A549 (cell line): ENCODE results near the gene FUOM. TPM values are rescaled to one million over a fixed set of nuclear protein-coding genes. Genes with fewer than 3 reads are reported as not detected.

Experiments used
- ATAC-seq, 2 experiments: fragments of 200-7000 bp in 1 of 2; fragments of >200 bp in 1 of 2; cut with Nextera tagmentation in 1 of 2; cut with Tn5 transposase in 1 of 2; 3 replicates each; pipeline versions ENCODE4 v1.8.0 to v1.9.1; 2018 to 2020; ENCODE audit warnings: mild to moderate bottlenecking in 1 of 2, moderate library complexity in 1 of 2
- CTCF ChIA-PET: fragments of 300-600 bp; sonication (Branson Sonifier 250); formaldehyde crosslinking; extraction: SDS; loops from one replicate; lab custom pipeline; 2021; ENCODE audit warnings: antibody characterized with exemption, inconsistent platforms; lab: Yijun Ruan, JAX
- POLR2A ChIA-PET: fragments of 350-600 bp; formaldehyde crosslinking; extraction: SDS; loops from one replicate; lab custom pipeline; 2021; ENCODE audit warnings: antibody characterized with exemption, inconsistent platforms; lab: Yijun Ruan, JAX
- DNase-seq, 2 experiments: peaks; one replicate each; pipeline versions ENCODE4 v3.0.0 to v3.0.0-alpha.2; 2011 to 2016; ENCODE audit warnings: low read depth in 1 of 2, low spot score in 1 of 2
- FAIRE-seq: peaks from 2 replicates; lab custom pipeline; 2011; peaks lifted over from hg19 to GRCh38; lab: Jason Lieb, UNC
- H3K27ac ChIP-seq, 2 experiments: fragments of >200 bp; sonication (Bioruptor Twin); formaldehyde crosslinking; 3 replicates each; pipeline ENCODE4 v1.5.1; 2016 to 2017
- H3K4me1 ChIP-seq: fragments of >200 bp; sonication (Bioruptor Twin); formaldehyde crosslinking; 3 replicates; pipeline ENCODE4 v1.6.1; 2016
- H3K4me2 ChIP-seq: fragments of >200 bp; sonication (Bioruptor Twin); formaldehyde crosslinking; 3 replicates; pipeline ENCODE4 v1.6.1; 2016
- H3K4me3 ChIP-seq: fragments of >200 bp; sonication (Bioruptor Twin); formaldehyde crosslinking; 3 replicates; pipeline ENCODE4 v1.5.1; 2016
- H3K9me3 ChIP-seq: fragments of >200 bp; sonication (Bioruptor Twin); formaldehyde crosslinking; 3 replicates; pipeline ENCODE4 v1.6.1; 2016
- BHLHE40 ChIP-seq: IDR thresholded peaks from 2 replicates; pipeline ENCODE4 v1.6.1; 2012; ENCODE audit warnings: low read depth, low read length, inconsistent platforms
- CHD2 ChIP-seq: fragments of 150-350 bp; IDR thresholded peaks from 2 replicates; pipeline ENCODE4 v1.6.1; 2014; ENCODE audit warnings: low read length; ENCODE audit not compliant: partially characterized antibody
- FOSB ChIP-seq: fragments of 250-450 bp; sonication (Bioruptor Pico); IDR thresholded peaks from 2 replicates; pipeline ENCODE4 v1.5.0; 2020; ENCODE audit warnings: mild to moderate bottlenecking, moderate library complexity
- FOSL2 ChIP-seq, 2 experiments: fragments of 450-650 bp in 1 of 2; fragments of >200 bp in 1 of 2; sonication (Bioruptor Twin) in 1 of 2; formaldehyde crosslinking; IDR thresholded peaks; 2 replicates each; pipeline versions ENCODE4 v1.5.0 to v1.6.1; 2016 to 2020; ENCODE audit warnings: mild to moderate bottlenecking in 1 of 2, moderate library complexity in 1 of 2
- GATA3 ChIP-seq: IDR thresholded peaks from 2 replicates; pipeline ENCODE4 v1.6.1; 2012; ENCODE audit warnings: borderline replicate concordance
- HDAC2 ChIP-seq: fragments of 200-600 bp; sonication (generic); IDR thresholded peaks from 2 replicates; pipeline ENCODE4 v1.6.1; 2016
- HEYL ChIP-seq: fragments of 250-450 bp; sonication (Bioruptor Pico); IDR thresholded peaks from 2 replicates; pipeline ENCODE4 v1.8.0; 2021; ENCODE audit warnings: mild to moderate bottlenecking, moderate library complexity
- HMGXB4 ChIP-seq: fragments of 250-450 bp; sonication (Bioruptor Pico); IDR thresholded peaks from 2 replicates; pipeline ENCODE4 v1.5.0; 2021; ENCODE audit warnings: mild to moderate bottlenecking, moderate library complexity, borderline replicate concordance
- HOXA7 ChIP-seq: fragments of 250-450 bp; sonication (Bioruptor Pico); IDR thresholded peaks from 2 replicates; pipeline ENCODE4 v1.5.0; 2020; ENCODE audit warnings: mild to moderate bottlenecking, moderate library complexity
- JUN ChIP-seq, 2 experiments: fragments of >200 bp; sonication (Bioruptor Twin); formaldehyde crosslinking; IDR thresholded peaks; 2 replicates in 1 of 2; 3 replicates in 1 of 2; pipeline ENCODE4 v1.6.1; 2016 to 2017
- PBX3 ChIP-seq: IDR thresholded peaks from 2 replicates; pipeline ENCODE4 v1.6.1; 2012
- POLR2A ChIP-seq: IDR thresholded peaks from 2 replicates; pipeline ENCODE4 v1.6.1; 2012; ENCODE audit warnings: mild to moderate bottlenecking, low read length
- SREBF2 ChIP-seq: fragments of 450-650 bp; IDR thresholded peaks from 2 replicates; pipeline ENCODE4 v1.6.1; 2014; ENCODE audit warnings: mild to moderate bottlenecking, moderate library complexity
- ZNF302 ChIP-seq: fragments of 250-450 bp; sonication (Bioruptor Pico); IDR thresholded peaks from 2 replicates; pipeline ENCODE4 v1.9.0; 2021; ENCODE audit warnings: inconsistent platforms, mild to moderate bottlenecking, moderate library complexity
- WGBS: methylation state at CpG from one replicate; pipeline ENCODE4 v1.1.6; 2017; ENCODE audit errors: missing lambda C conversion rate; 5-methylcytosine and 5-hydroxymethylcytosine counted together
- polyA plus RNA-seq, 4 experiments: library from polyadenylated mRNA; depleted of rRNA in 3 of 4; stranded (reverse); fragments of >200 nt; fragmentation: RNase III in 1 of 4; extraction: RNeasy Plus Mini Kit Qiagen cat#74134 plus additional on column Dnase treatment in 1 of 4; gene quantifications; 2 replicates in 3 of 4; 3 replicates in 1 of 4; pipeline ENCODE4 v1.2.3, GENCODE V29; 2011 to 2017
- TF ChIP-seq, protein P1 (sequence below): fragments of 200-600 bp; sonication (generic); IDR thresholded peaks from 2 replicates; pipeline ENCODE4 v1.6.1; 2016; ENCODE audit warnings: antibody characterized with exemption, mild to moderate bottlenecking, moderate library complexity
- TF ChIP-seq, protein P2 (sequence below): fragments of 250-450 bp; sonication (Bioruptor Pico); IDR thresholded peaks from 2 replicates; pipeline ENCODE4 v1.5.0; 2020; ENCODE audit warnings: low read depth, mild to moderate bottlenecking, moderate library complexity
- TF ChIP-seq, protein P3 (sequence below): fragments of >200 bp; sonication (Bioruptor Twin); formaldehyde crosslinking; IDR thresholded peaks from 3 replicates; pipeline ENCODE4 v1.6.1; 2016

FUOM gene
- polyA plus RNA-seq, 2 of the 4 experiments (the other 2 are of a cell fraction): 6.8 to 8.1 TPM

DNA sequence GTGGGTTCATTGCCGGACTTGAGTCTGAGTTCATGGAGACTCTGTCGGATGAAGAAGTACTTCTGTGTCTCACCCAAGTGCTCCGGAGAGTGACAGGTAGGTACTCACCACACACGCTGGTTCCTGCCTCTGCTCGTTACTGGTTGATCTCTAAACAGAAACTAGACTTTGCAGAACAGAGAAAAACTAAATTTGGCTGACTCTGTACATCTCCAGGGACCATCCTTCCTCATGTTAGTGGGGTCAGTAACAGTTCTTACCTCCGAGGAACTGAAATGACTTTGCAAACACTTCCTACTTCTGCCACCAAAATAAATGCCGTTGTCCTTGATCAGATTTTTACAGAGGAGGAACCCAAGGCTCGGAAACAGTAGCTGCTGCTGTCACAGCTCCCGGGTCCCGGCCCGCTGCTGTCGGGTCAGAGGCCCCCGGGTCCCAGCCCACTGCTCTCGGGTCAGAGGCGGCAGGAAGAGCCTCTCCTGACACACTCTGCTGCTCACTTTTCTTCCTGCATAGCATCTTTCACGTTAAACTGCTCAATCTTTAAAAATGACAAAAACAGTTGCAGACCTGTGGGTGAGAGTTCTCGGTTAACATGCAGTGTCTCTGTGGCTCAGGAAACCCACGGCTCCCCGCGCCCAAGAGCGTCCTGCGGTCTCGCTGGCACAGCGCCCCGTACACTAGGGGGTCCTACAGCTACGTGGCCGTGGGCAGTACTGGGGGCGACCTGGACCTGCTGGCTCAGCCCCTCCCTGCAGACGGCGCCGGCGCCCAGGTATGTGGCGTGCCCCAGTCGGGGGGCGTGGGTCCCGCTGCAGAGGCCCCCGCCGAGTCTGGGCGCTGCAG, 31.4 kb upstream of the FUOM start:
- CTCF ChIA-PET: no interaction called here
- Histone ChIP-seq H3K9me3 (no peaks in the 10 kb centered on the region), H3K27ac (no peak overlapping the region), H3K4me2 (no peak overlapping the region), H3K4me3 (no peak overlapping the region), H3K4me1 (peaks cover 8% of the 10 kb centered on the region; the same call in 2 of the 3 replicates)
- ATAC-seq (no peak), DNase-seq (no peak), FAIRE-seq (no peak)
- TF ChIP-seq JUN (IDR thresholded peaks at IDR 0.05): no peak
- no peak for TF ChIP-seq CHD2
- no peak for TF ChIP-seq HEYL
- TF ChIP-seq SREBF2: no peak
- TF ChIP-seq, protein P1, sequence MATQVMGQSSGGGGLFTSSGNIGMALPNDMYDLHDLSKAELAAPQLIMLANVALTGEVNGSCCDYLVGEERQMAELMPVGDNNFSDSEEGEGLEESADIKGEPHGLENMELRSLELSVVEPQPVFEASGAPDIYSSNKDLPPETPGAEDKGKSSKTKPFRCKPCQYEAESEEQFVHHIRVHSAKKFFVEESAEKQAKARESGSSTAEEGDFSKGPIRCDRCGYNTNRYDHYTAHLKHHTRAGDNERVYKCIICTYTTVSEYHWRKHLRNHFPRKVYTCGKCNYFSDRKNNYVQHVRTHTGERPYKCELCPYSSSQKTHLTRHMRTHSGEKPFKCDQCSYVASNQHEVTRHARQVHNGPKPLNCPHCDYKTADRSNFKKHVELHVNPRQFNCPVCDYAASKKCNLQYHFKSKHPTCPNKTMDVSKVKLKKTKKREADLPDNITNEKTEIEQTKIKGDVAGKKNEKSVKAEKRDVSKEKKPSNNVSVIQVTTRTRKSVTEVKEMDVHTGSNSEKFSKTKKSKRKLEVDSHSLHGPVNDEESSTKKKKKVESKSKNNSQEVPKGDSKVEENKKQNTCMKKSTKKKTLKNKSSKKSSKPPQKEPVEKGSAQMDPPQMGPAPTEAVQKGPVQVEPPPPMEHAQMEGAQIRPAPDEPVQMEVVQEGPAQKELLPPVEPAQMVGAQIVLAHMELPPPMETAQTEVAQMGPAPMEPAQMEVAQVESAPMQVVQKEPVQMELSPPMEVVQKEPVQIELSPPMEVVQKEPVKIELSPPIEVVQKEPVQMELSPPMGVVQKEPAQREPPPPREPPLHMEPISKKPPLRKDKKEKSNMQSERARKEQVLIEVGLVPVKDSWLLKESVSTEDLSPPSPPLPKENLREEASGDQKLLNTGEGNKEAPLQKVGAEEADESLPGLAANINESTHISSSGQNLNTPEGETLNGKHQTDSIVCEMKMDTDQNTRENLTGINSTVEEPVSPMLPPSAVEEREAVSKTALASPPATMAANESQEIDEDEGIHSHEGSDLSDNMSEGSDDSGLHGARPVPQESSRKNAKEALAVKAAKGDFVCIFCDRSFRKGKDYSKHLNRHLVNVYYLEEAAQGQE: no peak
- TF ChIP-seq ZNF302 (CRISPR knock-in tag): no peak
- no peak for TF ChIP-seq PBX3
- no peak for TF ChIP-seq FOSB (CRISPR knock-in tag)
- TF ChIP-seq FOSL2 (IDR thresholded peaks at IDR 0.05): no peak
- TF ChIP-seq FOSL2 (CRISPR knock-in tag; IDR thresholded peaks at IDR 0.05): no peak
- no peak for TF ChIP-seq HOXA7 (CRISPR knock-in tag)
- no peak for TF ChIP-seq GATA3
- TF ChIP-seq HMGXB4: no peak
- TF ChIP-seq HDAC2: no peak
- TF ChIP-seq POLR2A: no peak
- TF ChIP-seq BHLHE40: no peak
- TF ChIP-seq, protein P2, sequence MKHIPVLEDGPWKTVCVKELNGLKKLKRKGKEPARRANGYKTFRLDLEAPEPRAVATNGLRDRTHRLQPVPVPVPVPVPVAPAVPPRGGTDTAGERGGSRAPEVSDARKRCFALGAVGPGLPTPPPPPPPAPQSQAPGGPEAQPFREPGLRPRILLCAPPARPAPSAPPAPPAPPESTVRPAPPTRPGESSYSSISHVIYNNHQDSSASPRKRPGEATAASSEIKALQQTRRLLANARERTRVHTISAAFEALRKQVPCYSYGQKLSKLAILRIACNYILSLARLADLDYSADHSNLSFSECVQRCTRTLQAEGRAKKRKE (CRISPR knock-in tag): no peak
- TF ChIP-seq, protein P3, sequence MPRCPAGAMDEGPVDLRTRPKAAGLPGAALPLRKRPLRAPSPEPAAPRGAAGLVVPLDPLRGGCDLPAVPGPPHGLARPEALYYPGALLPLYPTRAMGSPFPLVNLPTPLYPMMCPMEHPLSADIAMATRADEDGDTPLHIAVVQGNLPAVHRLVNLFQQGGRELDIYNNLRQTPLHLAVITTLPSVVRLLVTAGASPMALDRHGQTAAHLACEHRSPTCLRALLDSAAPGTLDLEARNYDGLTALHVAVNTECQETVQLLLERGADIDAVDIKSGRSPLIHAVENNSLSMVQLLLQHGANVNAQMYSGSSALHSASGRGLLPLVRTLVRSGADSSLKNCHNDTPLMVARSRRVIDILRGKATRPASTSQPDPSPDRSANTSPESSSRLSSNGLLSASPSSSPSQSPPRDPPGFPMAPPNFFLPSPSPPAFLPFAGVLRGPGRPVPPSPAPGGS: no peak
- POLR2A ChIA-PET: no interaction called here
- 82% methylated on average over 39 of the region's 39 CpGs for WGBS
